Neural progenitor cell (in vitro differentiated cells): ENCODE measurements around the gene S100G. TPM values are rescaled to one million over a fixed set of nuclear protein-coding genes. Genes with fewer than 3 reads are reported as not detected.

Source experiments
- DNase-seq: peaks from one replicate; pipeline ENCODE4 v3.0.0-alpha.2; 2016; ENCODE audit warnings: low spot score
- H2AFZ ChIP-seq: fragments of 200-600 bp; sonication (generic); replicated peaks from 2 replicates; pipeline ENCODE4 v1.6.1; 2016; ENCODE audit warnings: antibody characterized with exemption
- H3F3A ChIP-seq: fragments of 200-600 bp; sonication (generic); 2 replicates; pipeline ENCODE4 v1.6.1; 2016; ENCODE audit warnings: antibody characterized with exemption, low read depth
- H3K27ac ChIP-seq: fragments of 200-600 bp; sonication (generic); 2 replicates; pipeline ENCODE4 v1.5.1; 2016; ENCODE audit warnings: mild to moderate bottlenecking
- H3K27me3 ChIP-seq: fragments of 200-600 bp; sonication (generic); 2 replicates; pipeline ENCODE4 v1.6.1; 2016; ENCODE audit warnings: mild to moderate bottlenecking, moderate library complexity
- H3K36me3 ChIP-seq: fragments of 200-600 bp; sonication (generic); 2 replicates; pipeline ENCODE4 v1.5.1; 2016
- H3K4me1 ChIP-seq: fragments of 200-600 bp; sonication (generic); 2 replicates; pipeline ENCODE4 v1.6.1; 2016; ENCODE audit warnings: mixed run types
- H3K4me2 ChIP-seq: fragments of 200-600 bp; sonication (generic); 2 replicates; pipeline ENCODE4 v1.6.1; 2016
- H3K4me3 ChIP-seq: fragments of 200-600 bp; sonication (generic); 2 replicates; pipeline ENCODE4 v1.5.1; 2016
- H3K79me2 ChIP-seq: fragments of 200-600 bp; sonication (generic); 2 replicates; pipeline ENCODE4 v1.6.1; 2016; ENCODE audit warnings: low read depth
- H3K9ac ChIP-seq: fragments of 200-600 bp; sonication (generic); 2 replicates; pipeline ENCODE4 v1.6.1; 2016
- H3K9me3 ChIP-seq: fragments of 200-600 bp; sonication (generic); 2 replicates; pipeline ENCODE4 v1.5.1; 2016; ENCODE audit warnings: low read depth
- H4K20me1 ChIP-seq: fragments of 200-600 bp; sonication (generic); 2 replicates; pipeline ENCODE4 v1.6.1; 2016; ENCODE audit warnings: low read depth
- H3K27ac Mint-ChIP-seq: 3 replicates; pipeline ENCODE4 v1.8.0; 2021; ENCODE audit warnings: mixed read lengths
- H3K27me3 Mint-ChIP-seq: 2 replicates; pipeline ENCODE4 v1.8.0; 2022; ENCODE audit warnings: low read depth, mild to moderate bottlenecking, inconsistent platforms, moderate library complexity, mixed read lengths; ENCODE audit not compliant: insufficient read depth
- H3K36me3 Mint-ChIP-seq: 3 replicates; pipeline ENCODE4 v1.8.0; 2021; ENCODE audit warnings: mixed read lengths
- H3K4me1 Mint-ChIP-seq: 3 replicates; pipeline ENCODE4 v1.8.0; 2021; ENCODE audit warnings: mixed read lengths
- H3K4me3 Mint-ChIP-seq: 3 replicates; pipeline ENCODE4 v1.8.0; 2021; ENCODE audit warnings: mild to moderate bottlenecking, moderate library complexity, mixed read lengths
- H3K9me3 Mint-ChIP-seq: 3 replicates; pipeline ENCODE4 v1.8.0; 2020; ENCODE audit warnings: mixed read lengths
- EZH2 ChIP-seq: fragments of 200-600 bp; sonication (generic); IDR thresholded peaks from 2 replicates; pipeline ENCODE4 v1.6.1; 2017; ENCODE audit warnings: antibody characterized with exemption, mild to moderate bottlenecking, moderate library complexity
- EZH2phosphoT487 ChIP-seq: fragments of 200-600 bp; sonication (generic); IDR thresholded peaks from 2 replicates; pipeline ENCODE4 v1.6.1; 2017; ENCODE audit warnings: antibody characterized with exemption
- total RNA-seq: library from RNA; depleted of rRNA; stranded (reverse); fragments of >200 nt; gene quantifications from 2 replicates; pipeline ENCODE4 v1.2.3, GENCODE V29; 2015; ENCODE audit warnings: low replicate concordance
- TF ChIP-seq, protein P1 (sequence below): fragments of 200-600 bp; sonication (generic); IDR thresholded peaks from 2 replicates; pipeline ENCODE4 v1.5.1; 2017; ENCODE audit warnings: antibody characterized with exemption, mild to moderate bottlenecking

S100G gene
- total RNA-seq, 1 donor from 2014 or later, result not detected

DNA sequence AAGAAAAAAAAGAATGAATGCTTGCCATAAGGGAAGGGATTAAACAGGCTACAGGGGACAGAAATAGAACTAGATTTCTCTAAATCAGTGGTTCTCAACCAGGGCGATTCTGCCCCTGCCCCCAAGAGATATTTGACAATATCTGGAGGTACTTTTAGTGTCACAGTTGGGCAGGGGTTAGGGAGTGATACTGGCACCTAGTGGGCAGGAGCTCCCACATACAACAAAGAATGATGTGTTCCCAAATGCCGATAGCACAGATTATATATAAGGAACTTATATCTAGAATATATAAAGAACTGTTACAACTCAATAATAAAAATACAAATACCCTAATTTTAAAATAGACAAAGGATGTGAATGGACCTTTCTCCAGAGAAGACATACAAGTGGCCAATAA lies 14.7 kb downstream of the S100G start:
- peaks cover 2% of the 10 kb centered on the region for H3K27me3 Mint-ChIP-seq
- no peak for DNase-seq
- no peaks in the 10 kb centered on the region for H3K9me3 ChIP-seq
- H3K79me2 ChIP-seq, result no peaks in the 10 kb centered on the region
- H3K4me1 ChIP-seq, result no peaks in the 10 kb centered on the region
- H3K27me3 ChIP-seq, result no peaks in the 10 kb centered on the region
- no peaks in the 10 kb centered on the region for H4K20me1 ChIP-seq
- no peak overlapping the region for H3K4me3 Mint-ChIP-seq
- H3K9ac ChIP-seq, result no peak overlapping the region
- peaks cover 7% of the 10 kb centered on the region for H3F3A ChIP-seq
- peaks cover 15% of the 10 kb centered on the region for H3K4me1 Mint-ChIP-seq
- H3K9me3 Mint-ChIP-seq, result no peaks in the 10 kb centered on the region
- H3K4me2 ChIP-seq, result no peak overlapping the region
- no peak for TF ChIP-seq EZH2phosphoT487
- TF ChIP-seq, protein P1, sequence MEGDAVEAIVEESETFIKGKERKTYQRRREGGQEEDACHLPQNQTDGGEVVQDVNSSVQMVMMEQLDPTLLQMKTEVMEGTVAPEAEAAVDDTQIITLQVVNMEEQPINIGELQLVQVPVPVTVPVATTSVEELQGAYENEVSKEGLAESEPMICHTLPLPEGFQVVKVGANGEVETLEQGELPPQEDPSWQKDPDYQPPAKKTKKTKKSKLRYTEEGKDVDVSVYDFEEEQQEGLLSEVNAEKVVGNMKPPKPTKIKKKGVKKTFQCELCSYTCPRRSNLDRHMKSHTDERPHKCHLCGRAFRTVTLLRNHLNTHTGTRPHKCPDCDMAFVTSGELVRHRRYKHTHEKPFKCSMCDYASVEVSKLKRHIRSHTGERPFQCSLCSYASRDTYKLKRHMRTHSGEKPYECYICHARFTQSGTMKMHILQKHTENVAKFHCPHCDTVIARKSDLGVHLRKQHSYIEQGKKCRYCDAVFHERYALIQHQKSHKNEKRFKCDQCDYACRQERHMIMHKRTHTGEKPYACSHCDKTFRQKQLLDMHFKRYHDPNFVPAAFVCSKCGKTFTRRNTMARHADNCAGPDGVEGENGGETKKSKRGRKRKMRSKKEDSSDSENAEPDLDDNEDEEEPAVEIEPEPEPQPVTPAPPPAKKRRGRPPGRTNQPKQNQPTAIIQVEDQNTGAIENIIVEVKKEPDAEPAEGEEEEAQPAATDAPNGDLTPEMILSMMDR, result peak; percentile 31
- TF ChIP-seq EZH2, result no peak
- peaks cover 46% of the 10 kb centered on the region for H3K36me3 Mint-ChIP-seq
- H3K27ac ChIP-seq, result no peak overlapping the region
- H2AFZ ChIP-seq, result no peak overlapping the region
- peaks cover 10% of the 10 kb centered on the region for H3K36me3 ChIP-seq
- H3K4me3 ChIP-seq, result no peak overlapping the region
- no peak overlapping the region for H3K27ac Mint-ChIP-seq

DNA sequence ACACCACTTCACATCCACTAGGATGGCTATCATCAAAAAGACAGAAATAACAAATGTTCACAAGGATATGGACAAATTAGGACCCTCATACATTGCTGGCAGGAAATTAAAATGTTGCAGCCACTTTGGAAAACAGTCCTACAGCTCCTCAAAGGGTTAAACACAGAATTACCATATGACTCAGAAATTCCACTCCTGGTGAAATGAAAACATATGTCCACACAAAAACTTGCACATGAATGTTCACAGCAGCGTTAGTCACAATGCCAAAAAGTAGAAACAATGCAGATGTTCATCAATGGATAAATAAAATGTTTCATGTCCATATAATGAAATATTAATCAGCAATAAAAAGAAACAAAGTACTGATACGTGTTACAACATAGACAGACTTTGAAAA lies 15.1 kb downstream of the S100G start:
- Histone ChIP-seq H3K79me2 (no peaks in the 10 kb centered on the region), H3K4me2 (no peak overlapping the region), H3K36me3 (peaks cover 10% of the 10 kb centered on the region), H2AFZ (no peak overlapping the region), H3K9ac (no peak overlapping the region), H3K4me3 (no peak overlapping the region), H3K27me3 (no peaks in the 10 kb centered on the region), H3K4me1 (no peaks in the 10 kb centered on the region), H4K20me1 (no peaks in the 10 kb centered on the region), H3F3A (peaks cover 7% of the 10 kb centered on the region), H3K27ac (no peak overlapping the region), H3K9me3 (no peaks in the 10 kb centered on the region)
- H3K4me1 Mint-ChIP-seq, result peaks cover 15% of the 10 kb centered on the region
- DNase-seq, result no peak
- no peaks in the 10 kb centered on the region for H3K9me3 Mint-ChIP-seq
- TF ChIP-seq EZH2phosphoT487 (no peak), EZH2 (no peak)
- TF ChIP-seq, protein P1, result no peak
- H3K27ac Mint-ChIP-seq, result no peak overlapping the region
- H3K27me3 Mint-ChIP-seq, result peaks cover 4% of the 10 kb centered on the region
- peaks cover 43% of the 10 kb centered on the region for H3K36me3 Mint-ChIP-seq
- H3K4me3 Mint-ChIP-seq, result no peak overlapping the region

- no peak overlapping the region for H3K9ac ChIP-seq
- peaks cover 7% of the 10 kb centered on the region for H3K36me3 ChIP-seq
- Mint-ChIP-seq H3K27me3 (peaks cover 4% of the 10 kb centered on the region), H3K27ac (no peak overlapping the region), H3K4me1 (peaks cover 15% of the 10 kb centered on the region), H3K9me3 (no peaks in the 10 kb centered on the region), H3K4me3 (no peak overlapping the region), H3K36me3 (peaks cover 45% of the 10 kb centered on the region)
- H3K79me2 ChIP-seq, result no peaks in the 10 kb centered on the region
- no peaks in the 10 kb centered on the region for H4K20me1 ChIP-seq
- TF ChIP-seq EZH2 (no peak), EZH2phosphoT487 (no peak)
- TF ChIP-seq, protein P1, result no peak
- no peak overlapping the region for H3K4me2 ChIP-seq
- no peak overlapping the region for H3K4me3 ChIP-seq
- DNase-seq, result peak; percentile 7
- H3K4me1 ChIP-seq, result no peaks in the 10 kb centered on the region
- no peaks in the 10 kb centered on the region for H3K9me3 ChIP-seq
- no peak overlapping the region for H3K27ac ChIP-seq
- H2AFZ ChIP-seq, result no peak overlapping the region
- H3K27me3 ChIP-seq, result no peaks in the 10 kb centered on the region
- H3F3A ChIP-seq, result peaks cover 7% of the 10 kb centered on the region
These were observed 16.6 kb downstream of the S100G start for GRCh38 chrX:16666541-16666940.
